Stimulated activated CD4-positive, alpha-beta T cell treated with anti-CD3 and anti-CD28 coated beads, Interleukin-4, amount 100 ng/mL, for 48 hours (primary cell): ENCODE results near the gene ISG20L2.

Source experiments
- DNase-seq, 2 donors: peaks; one replicate each; pipeline ENCODE4 v3.0.0-alpha.2; 2020; ENCODE audit warnings: low read depth in 2 of 2

Gene ISG20L2

GRCh38 chr1:156754219-156754618 is 25.7 kb upstream of the ISG20L2 start:
- DNase-seq, result no peak

- no peak for DNase-seq
Observed at GRCh38 chr1:156752843-156753482, 24.4 kb upstream of the ISG20L2 start.

GRCh38 chr1:156751757-156752481 is 23.4 kb upstream of the ISG20L2 start:
- peak; percentile 96 to 98 for DNase-seq

DNA sequence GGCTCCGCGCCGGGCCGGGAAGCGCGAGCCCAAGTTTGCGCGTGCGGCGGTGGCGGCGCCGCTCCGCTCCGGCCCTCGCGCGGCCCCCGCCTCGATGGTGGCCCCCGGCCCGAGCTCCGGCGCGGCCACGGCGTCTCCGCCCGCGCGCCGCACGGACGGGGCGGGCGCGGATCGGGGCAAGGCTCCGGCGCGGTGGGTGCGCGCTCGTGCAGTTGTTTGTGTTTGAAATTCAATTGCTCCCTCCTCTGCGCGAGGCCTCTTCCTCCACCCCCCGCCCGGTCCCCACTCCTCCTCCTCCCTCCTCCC is 22.8 kb upstream of the ISG20L2 start, which contains the start of gene HDGF:
Gene HDGF (minus strand): TSS at position 225 of the 306 bp plus-strand sequence. CDS start 246 bp downstream, outside the sequence.
- no peak for DNase-seq

GRCh38 chr1:156750711-156751450 is 22.3 kb upstream of the ISG20L2 start:
- no peak for DNase-seq

DNA sequence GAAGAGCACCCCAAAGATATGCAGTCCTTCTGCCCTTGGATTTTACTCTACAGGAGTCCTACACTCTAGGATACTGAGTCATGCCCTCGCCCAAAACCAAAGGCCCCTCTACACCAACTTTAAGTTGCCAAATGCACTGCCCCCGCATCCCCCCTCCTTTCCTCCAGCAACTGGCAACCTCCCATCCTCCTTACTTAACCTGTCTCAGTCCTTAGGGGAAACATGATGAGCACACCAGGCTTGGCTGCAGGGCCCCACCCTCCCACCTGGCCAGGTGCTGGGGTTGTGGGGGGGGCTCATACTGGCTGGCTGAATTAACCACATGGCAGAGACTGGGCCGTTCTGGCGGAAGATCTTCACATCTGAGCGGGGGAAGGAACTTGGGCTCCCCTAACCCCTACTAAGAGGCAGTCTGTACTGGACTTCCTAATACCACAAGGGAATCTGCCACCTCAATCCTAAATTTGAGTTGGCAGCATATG is 21.7 kb upstream of the ISG20L2 start:
- peak in 1 of 2 donors; percentile 35 for DNase-seq

DNA sequence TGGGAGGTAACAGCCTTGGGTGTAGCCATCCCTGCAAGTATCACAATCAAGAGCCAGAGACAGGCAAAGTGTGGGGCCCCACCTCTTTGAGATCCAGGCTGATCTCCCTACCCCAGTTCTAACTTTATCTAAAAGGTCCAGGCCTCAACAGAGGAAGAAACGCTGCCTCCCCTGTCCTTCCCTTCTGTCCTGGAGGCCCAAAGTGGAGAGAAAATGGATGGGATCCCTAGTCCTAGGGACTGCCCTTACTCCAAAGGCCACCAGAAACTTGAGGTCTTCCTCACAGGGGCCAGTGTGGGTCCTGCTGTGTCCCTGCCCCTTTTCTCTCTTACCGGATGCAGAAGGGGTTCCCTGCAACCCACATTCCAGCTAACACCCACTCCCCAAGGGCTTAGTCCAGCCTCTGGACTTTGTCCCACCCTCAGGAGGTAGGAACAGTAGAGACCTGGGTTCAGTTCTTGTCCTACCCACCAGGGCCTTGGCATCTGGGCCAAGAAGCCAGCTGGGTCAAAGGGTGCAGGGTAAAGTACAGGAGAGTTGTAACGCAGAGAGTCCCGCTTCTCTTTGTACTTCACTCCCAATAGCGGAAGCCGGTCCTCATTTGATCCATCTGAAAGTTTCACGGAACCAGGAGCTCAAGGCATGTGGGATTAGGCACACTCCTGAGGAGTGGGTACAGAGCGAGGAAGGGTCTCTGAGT is 21.0 kb upstream of the ISG20L2 start:
- DNase-seq, result no peak

GRCh38 chr1:156748670-156749418 is 20.3 kb upstream of the ISG20L2 start:
- DNase-seq, result no peak

DNA sequence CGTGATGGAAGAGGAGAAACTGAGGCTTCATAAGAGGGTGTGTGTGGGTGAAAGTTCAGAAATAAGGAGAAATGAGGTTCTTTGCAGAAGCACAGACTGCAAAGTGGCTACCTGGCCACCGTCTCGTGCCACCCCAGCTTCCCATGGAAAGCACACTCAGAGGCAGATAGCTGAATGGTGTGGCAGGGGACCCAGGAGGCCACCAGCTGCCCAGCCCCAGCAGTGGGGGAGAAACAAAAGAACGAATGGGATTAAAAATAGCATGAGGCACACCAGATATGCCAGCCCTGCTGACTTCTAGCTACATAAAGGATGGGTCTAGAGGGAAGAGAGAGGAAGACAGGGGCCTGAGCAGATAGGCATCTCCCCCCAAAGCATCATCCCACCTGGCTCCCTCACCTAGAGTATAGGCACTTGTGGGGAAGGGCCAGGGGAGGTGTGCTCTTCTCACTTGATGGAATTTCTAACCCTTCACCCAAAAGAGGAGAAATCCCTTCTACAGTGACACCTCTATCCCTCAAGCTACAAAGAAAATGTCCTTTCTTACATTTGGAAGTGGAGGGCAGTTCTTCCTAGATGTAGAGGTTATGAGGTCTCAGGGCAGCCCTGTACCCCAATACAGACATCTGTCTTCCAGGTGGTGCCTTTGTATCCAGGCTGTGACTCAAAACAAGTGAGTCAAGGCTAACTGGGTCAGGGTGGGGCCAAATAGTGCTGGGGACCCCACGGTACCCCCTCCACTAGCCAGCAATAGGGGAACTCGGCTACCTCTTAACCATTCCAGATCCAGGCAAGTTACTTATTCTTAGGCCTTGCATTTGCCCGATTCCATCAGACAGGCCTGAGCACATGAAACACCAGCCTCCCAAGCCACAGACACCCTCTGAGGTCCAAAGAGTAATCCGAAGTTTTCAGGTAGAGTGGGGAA is 19.4 kb upstream of the ISG20L2 start:
- no peak for DNase-seq

GRCh38 chr1:156746728-156747631 is 18.4 kb upstream of the ISG20L2 start:
- DNase-seq, result peak; percentile 43 to 52

GRCh38 chr1:156746406-156746727 is 17.8 kb upstream of the ISG20L2 start:
- DNase-seq, result no peak

DNA sequence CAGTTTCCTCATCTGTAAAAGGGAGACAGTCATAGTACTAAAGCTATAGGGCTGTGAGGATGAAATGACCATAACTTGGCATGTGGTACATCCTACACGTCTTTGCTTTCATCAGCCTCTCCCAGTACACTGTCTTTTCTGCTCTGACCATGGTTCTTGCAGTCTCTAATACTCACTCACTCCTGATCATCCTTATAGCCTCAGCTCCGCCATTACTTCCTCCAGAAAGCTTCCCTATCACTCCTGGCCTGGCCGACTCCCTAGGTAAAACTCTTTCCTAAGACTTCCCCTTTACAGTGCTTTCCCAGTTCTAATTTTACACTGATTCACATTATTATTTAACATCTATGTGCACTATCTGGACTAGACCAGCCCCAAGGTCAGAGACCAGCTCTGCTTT is 17.3 kb upstream of the ISG20L2 start:
- no peak for DNase-seq

GRCh38 chr1:156744786-156745419 is 16.3 kb upstream of the ISG20L2 start:
- DNase-seq, result no peak

GRCh38 chr1:156744344-156744743 is 15.8 kb upstream of the ISG20L2 start:
- no peak for DNase-seq

DNA sequence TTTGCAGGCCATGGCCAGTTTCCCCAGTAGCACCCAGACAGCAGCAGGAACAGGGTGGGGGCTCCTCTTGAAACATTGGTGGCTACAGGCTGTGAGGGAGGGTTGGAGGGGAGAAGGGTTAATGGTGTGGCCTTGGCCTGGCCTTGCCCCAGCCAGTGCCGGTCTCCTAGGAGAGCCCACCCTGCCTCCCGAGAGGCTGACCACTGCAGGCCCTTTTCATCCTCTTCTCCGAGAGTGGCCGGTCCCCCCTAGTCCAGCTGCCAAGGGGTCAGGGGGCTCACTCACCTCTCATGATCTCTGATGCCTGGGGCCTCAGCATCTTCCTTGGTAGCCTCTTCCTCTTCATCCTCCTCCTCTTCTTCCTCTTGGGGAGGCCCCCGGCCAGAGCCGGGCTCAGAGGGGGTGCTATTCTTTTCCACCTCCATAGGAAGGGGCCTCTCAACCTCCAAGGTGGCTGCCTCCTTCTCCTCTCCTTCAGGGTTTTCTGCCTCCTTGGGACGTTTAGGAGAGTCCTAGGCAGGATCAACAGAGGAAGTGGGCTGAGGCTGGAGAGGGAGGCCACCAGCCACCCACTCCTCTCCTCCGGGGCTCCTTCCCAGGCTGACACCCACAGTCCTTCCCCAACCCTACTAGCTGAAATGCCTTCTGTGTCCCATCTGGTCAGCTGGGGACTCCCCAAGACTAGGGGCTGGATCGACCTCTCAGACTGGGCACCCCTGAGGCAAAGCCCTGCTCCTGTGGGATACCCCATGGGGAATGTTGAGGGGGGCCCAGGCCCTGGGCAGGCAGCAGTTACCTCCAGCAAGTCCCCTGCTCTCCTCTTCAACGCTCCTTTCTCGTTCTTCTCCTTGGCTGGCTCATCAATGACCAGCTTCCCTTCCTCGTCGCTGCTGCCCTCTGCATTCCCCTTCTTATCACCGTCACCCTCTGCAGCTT is 15.1 kb upstream of the ISG20L2 start:
- DNase-seq, result no peak

DNA sequence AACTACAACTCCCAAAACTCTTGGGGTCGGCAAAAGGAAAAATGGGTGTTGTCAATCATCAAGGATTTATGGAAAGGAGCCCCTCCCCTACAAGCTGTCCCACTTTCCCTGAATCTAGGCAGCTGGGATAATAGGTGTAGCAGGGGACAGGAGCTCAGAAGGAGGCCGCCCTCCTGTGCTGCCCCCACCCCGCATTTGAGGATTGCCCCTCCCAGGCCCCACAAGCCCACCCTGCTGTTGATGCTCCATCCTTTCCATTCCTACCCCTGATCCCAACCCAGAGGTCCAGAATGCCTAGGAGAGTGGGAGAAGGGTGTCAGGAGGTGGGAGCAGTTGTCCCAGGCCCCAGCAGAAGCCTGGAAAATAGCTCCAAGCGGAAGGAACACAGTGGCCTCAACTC is 14.2 kb upstream of the ISG20L2 start:
- DNase-seq, result no peak

DNA sequence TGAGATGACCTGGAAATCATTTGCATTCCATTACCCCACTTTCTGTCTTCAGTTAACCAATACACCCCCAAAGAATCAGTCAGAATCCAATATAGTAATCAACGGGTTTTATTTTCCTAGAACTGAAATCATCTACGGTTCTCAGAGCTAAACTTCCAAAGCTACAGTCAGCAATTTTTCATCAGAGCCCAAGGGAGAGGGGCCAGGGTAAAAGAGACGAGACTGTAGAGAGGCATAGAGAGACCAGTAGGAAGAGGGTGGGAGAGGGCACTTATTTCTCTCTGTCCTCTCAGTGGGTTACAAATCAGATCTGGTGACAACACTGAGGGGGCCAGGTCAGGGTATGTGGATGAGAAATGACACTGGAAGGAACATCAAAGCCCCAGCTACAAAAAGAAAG is 13.5 kb upstream of the ISG20L2 start:
- DNase-seq, result no peak

DNA sequence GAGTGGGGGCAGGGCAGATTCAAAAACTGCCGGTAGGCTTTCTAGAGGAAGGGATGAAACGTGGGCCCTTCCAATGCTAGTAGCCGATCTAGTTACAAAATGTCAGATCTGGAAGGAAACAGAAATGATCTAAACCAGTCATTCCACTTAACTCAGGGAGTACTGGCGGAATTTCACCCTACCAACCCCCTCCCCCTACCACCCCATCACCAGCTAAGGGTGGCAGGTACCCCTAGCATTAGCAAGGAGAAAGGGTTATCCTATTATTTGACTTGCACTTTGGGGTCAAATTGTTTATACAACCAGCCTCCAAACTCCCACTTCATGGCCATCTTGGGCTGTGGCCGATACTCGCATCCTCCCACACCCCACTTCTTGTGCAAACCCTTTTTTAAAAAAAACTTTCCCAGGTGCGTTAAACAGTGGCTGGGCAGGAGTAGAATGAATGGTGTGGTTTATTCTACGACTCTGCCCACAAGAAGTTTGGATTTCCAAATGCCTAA is 13.0 kb upstream of the ISG20L2 start:
- no peak for DNase-seq
